Keratinocyte (primary cell): ENCODE results near the gene FBXL17.

Source experiments
- CTCF ChIP-seq, 3 experiments: IDR thresholded peaks in 1 of 3; conservative IDR thresholded peaks in 1 of 3; optimal IDR thresholded peaks in 1 of 3; 2 replicates in 2 of 3; 3 replicates in 1 of 3; pipeline versions ENCODE3 to v1.5.1; 2011; ENCODE audit warnings: low read length in 3 of 3, mild to moderate bottlenecking in 3 of 3, moderate library complexity in 2 of 3, control low read depth in 1 of 3, inconsistent platforms in 1 of 3; ENCODE audit not compliant: insufficient read depth in 2 of 3; ENCODE audit errors: extremely low read depth in 1 of 3
- EZH2 ChIP-seq: IDR thresholded peaks from one replicate; pipeline ENCODE4 v1.6.1; 2012; ENCODE audit warnings: inconsistent platforms, mild to moderate bottlenecking, low read length, moderate library complexity

GRCh38 chr5:108113950-108114349 is 267.9 kb downstream of the FBXL17 start:
- TF ChIP-seq CTCF (optimal IDR thresholded peaks at IDR 0.05 in 1 of 3, IDR thresholded peaks at IDR 0.05 in 1 of 3, conservative IDR thresholded peaks at IDR 0.05 in 1 of 3; ENCODE audit: extremely low read depth in 1 of 3, insufficient read depth in 2 of 3, low read length in 3 of 3) = no peak
- no peak for TF ChIP-seq EZH2
